Lower lobe of right lung (tissue), 2 donors: ENCODE results near the gene TGDS. TPM values are rescaled to one million over a fixed set of nuclear protein-coding genes. Genes with fewer than 3 reads are reported as not detected.
"Not testable (repeated sequence)": the region's sequence is repeated elsewhere in the genome, so short reads cannot be mapped to it uniquely, and the experiment has no call there.

Source experiments
- ATAC-seq, 2 donors: fragments of 200-7000 bp; cut with Tn5 transposase; one replicate each; pipeline ENCODE4 v1.9.1; 2020 to 2022; ENCODE audit warnings: mild to moderate bottlenecking in 2 of 2, moderate library complexity in 2 of 2
- DNase-seq: peaks from one replicate; pipeline ENCODE4 v3.0.0-alpha.2; 2020
- H3K27ac ChIP-seq: fragments of 200-600 bp; one replicate; pipeline ENCODE4 v1.8.0; 2022
- H3K27me3 ChIP-seq: fragments of 200-600 bp; one replicate; pipeline ENCODE4 v1.8.0; 2022; ENCODE audit warnings: low read depth
- H3K36me3 ChIP-seq: fragments of 200-600 bp; one replicate; pipeline ENCODE4 v1.8.0; 2022; ENCODE audit warnings: mild to moderate bottlenecking
- H3K4me1 ChIP-seq: fragments of 200-600 bp; one replicate; pipeline ENCODE4 v1.8.0; 2022
- H3K4me3 ChIP-seq: fragments of 200-600 bp; one replicate; pipeline ENCODE4 v1.8.0; 2022; ENCODE audit warnings: mild to moderate bottlenecking
- H3K9me3 ChIP-seq: fragments of 200-600 bp; one replicate; pipeline ENCODE4 v1.8.0; 2022
- CTCF ChIP-seq: fragments of 200-600 bp; IDR thresholded peaks from one replicate; pipeline ENCODE4 v1.8.0; 2022; ENCODE audit warnings: antibody characterized with exemption, mild to moderate bottlenecking
- intact Hi-C: fragments of 100-400 bp; cut with DNase I; formaldehyde crosslinking; loops from one replicate; pipeline ENCODE4 v1.11.0; 2022
- long read RNA-seq: library from polyadenylated mRNA; unstranded; transcript quantifications from one replicate; pipeline ENCODE4 v2.0.0, GENCODE V29; 2021
- total RNA-seq: library from RNA; stranded (reverse); fragmentation: NEBNext Ultra II Directional; extraction: Animal tissue kit (Norgen Biotek cat#: 25700); gene quantifications from one replicate; pipeline ENCODE4 v1.2.1, GENCODE V29; 2021
- donor health status: DM: no; HTN: yes; CAD: no; lungs with severe emphysema.

TGDS gene, protein sequence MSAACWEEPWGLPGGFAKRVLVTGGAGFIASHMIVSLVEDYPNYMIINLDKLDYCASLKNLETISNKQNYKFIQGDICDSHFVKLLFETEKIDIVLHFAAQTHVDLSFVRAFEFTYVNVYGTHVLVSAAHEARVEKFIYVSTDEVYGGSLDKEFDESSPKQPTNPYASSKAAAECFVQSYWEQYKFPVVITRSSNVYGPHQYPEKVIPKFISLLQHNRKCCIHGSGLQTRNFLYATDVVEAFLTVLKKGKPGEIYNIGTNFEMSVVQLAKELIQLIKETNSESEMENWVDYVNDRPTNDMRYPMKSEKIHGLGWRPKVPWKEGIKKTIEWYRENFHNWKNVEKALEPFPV
- 10.5 TPM for total RNA-seq
- long read RNA-seq, partial matches to known transcripts = 0 of 4 reads
- long read RNA-seq, other reads (novel, unspliced or antisense) = 3 of 4 reads

GRCh38 chr13:94595950-94596574 is at the start of gene TGDS:
Gene TGDS, minus strand, starts transcription at chr13:94596152. Its CDS starts 16 bp downstream, at chr13:94596136.
- intact Hi-C loops = no loop called here

GRCh38 chr13:94641409-94641941 is 45.5 kb upstream of the TGDS start:
- no peak for TF ChIP-seq CTCF
- DNase-seq (no peak), ATAC-seq (peak; percentile 84 to 88)
- Histone ChIP-seq H3K4me1 (no peaks in the 10 kb centered on the region), H3K27me3 (no peaks in the 10 kb centered on the region), H3K4me3 (no peak overlapping the region), H3K36me3 (no peaks in the 10 kb centered on the region), H3K27ac (no peak overlapping the region), H3K9me3 (no peaks in the 10 kb centered on the region)
- intact Hi-C loops = no loop called here

More at GRCh38 chr13:94595950-94596574, at the start of gene TGDS:
- Histone ChIP-seq H3K36me3 (peaks cover 20% of the 10 kb centered on the region), H3K27ac (peak within 1 kb of the TSS; percentile 82), H3K4me3 (peak within 1 kb of the TSS; percentile 88), H3K27me3 (no peaks in the 10 kb centered on the region), H3K4me1 (peaks cover 20% of the 10 kb centered on the region), H3K9me3 (no peaks in the 10 kb centered on the region)
- DNase-seq (peak; percentile 96), ATAC-seq (peak; percentile 99)
- no peak for TF ChIP-seq CTCF

GRCh38 chr13:94640721-94641120 is 44.8 kb upstream of the TGDS start:
- intact Hi-C loops = no loop called here
- no peak for TF ChIP-seq CTCF
- Histone ChIP-seq H3K27ac (no peak overlapping the region), H3K9me3 (no peaks in the 10 kb centered on the region), H3K27me3 (no peaks in the 10 kb centered on the region), H3K36me3 (no peaks in the 10 kb centered on the region), H3K4me1 (no peaks in the 10 kb centered on the region), H3K4me3 (no peak overlapping the region)
- DNase-seq = no peak
- ATAC-seq = no peak

GRCh38 chr13:94637677-94638076 is 41.7 kb upstream of the TGDS start:
- intact Hi-C loops, H3K27ac ChIP-seq, H3K27me3 ChIP-seq, H3K4me1 ChIP-seq, H3K4me3 ChIP-seq, H3K36me3 ChIP-seq, DNase-seq, ATAC-seq, H3K9me3 ChIP-seq: not testable (repeated sequence)

DNA sequence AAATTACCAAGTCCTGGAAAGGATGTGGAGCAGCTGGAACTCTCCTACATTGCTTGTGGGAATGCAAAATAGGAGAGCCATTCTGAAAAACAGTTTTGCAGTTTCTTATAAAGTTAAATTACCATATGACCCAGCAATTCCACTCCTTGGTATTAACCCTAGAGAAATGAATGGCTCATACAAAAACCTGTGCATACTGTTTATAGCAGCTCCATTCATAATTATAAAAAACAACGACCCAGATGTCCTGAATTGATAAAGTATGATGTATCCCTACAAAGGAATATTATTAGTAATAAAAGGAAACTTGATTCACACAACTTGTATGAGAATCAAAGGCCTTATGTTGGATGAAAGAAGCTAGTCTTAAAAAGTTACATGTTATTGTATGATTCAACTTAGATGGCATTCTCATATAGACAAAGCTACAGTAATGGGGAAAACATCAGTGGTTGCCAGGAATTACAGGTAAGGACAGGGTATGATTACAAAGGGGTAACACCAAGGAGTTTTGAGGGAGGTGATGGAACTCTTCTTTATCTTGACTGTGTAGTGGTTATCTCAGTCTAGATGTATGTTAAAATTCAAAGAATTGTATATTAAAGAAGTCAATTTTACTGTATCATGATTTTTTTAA is 41.1 kb upstream of the TGDS start:
- Histone ChIP-seq H3K27ac (no peak overlapping the region), H3K4me3 (no peak overlapping the region), H3K36me3 (no peaks in the 10 kb centered on the region), H3K4me1 (no peaks in the 10 kb centered on the region), H3K27me3 (no peaks in the 10 kb centered on the region), H3K9me3 (no peaks in the 10 kb centered on the region)
- ATAC-seq (no peak), DNase-seq (no peak)
- no peak for TF ChIP-seq CTCF
- intact Hi-C loops = no loop called here

- H3K4me3 ChIP-seq, DNase-seq, H3K36me3 ChIP-seq, H3K9me3 ChIP-seq, ATAC-seq, H3K27ac ChIP-seq, H3K4me1 ChIP-seq, intact Hi-C loops, H3K27me3 ChIP-seq: not testable (repeated sequence)
Observed at GRCh38 chr13:94636096-94636495, 40.1 kb upstream of the TGDS start.
